Liver (tissue), 9 donors: ENCODE data around the gene STK40. TPM values are rescaled to one million over a fixed set of nuclear protein-coding genes. Genes with fewer than 3 reads are reported as not detected.

Source experiments
- DNase-seq: peaks from one replicate; pipeline ENCODE4 v3.0.0-alpha.2; 2017; ENCODE audit warnings: low spot score
- H3K27ac ChIP-seq, 2 donors: one replicate each; pipeline ENCODE4 v1.7.0; 2013; ENCODE audit warnings: inconsistent platforms in 2 of 2, low read length in 2 of 2, control low read depth in 1 of 2, low read depth in 1 of 2, mild to moderate bottlenecking in 1 of 2
- H3K27me3 ChIP-seq, 4 donors: one replicate each; pipeline versions ENCODE4 v1.6.1 to v1.7.0; 2013; ENCODE audit warnings: low read length in 3 of 4, inconsistent platforms in 1 of 4, mild to moderate bottlenecking in 1 of 4, moderate library complexity in 1 of 4; ENCODE audit not compliant: control insufficient read depth in 4 of 4, insufficient read depth in 4 of 4
- H3K36me3 ChIP-seq, 4 donors: one replicate each; pipeline versions ENCODE4 v1.6.1 to v1.7.0; 2013; ENCODE audit warnings: low read length in 3 of 4, mild to moderate bottlenecking in 3 of 4, low read depth in 1 of 4, moderate library complexity in 1 of 4; ENCODE audit not compliant: control insufficient read depth in 4 of 4, insufficient read depth in 3 of 4
- H3K4me1 ChIP-seq, 4 donors: one replicate each; pipeline versions ENCODE4 v1.6.1 to v1.7.0; 2013; ENCODE audit warnings: low read length in 3 of 4, mild to moderate bottlenecking in 3 of 4, moderate library complexity in 1 of 4; ENCODE audit not compliant: control insufficient read depth in 4 of 4, insufficient read depth in 4 of 4
- H3K4me3 ChIP-seq, 3 donors: one replicate each; pipeline versions ENCODE4 v1.6.1 to v1.7.0; 2013; ENCODE audit warnings: low read length in 3 of 3, control low read depth in 1 of 3, low read depth in 1 of 3, mild to moderate bottlenecking in 1 of 3
- H3K9ac ChIP-seq, 2 donors: one replicate each; pipeline ENCODE4 v1.7.0; 2013; ENCODE audit warnings: low read length in 2 of 2, mild to moderate bottlenecking in 2 of 2, moderate library complexity in 2 of 2, control low read depth in 1 of 2, low read depth in 1 of 2
- H3K9me3 ChIP-seq, 4 donors: one replicate each; pipeline versions ENCODE4 v1.6.1 to v1.7.0; 2013; ENCODE audit warnings: low read length in 3 of 4; ENCODE audit not compliant: control insufficient read depth in 4 of 4
- ATF3 ChIP-seq: IDR thresholded peaks from 2 replicates; pipeline ENCODE4 v1.6.1; 2016; ENCODE audit warnings: antibody characterized with exemption
- CTCF ChIP-seq: fragments of 150-350 bp; IDR thresholded peaks from 2 replicates; pipeline ENCODE4 v1.5.1; 2017; ENCODE audit warnings: improper control_type of control experiment, low read depth, low read length; ENCODE audit not compliant: missing input control
- EGR1 ChIP-seq, 2 donors: IDR thresholded peaks; 2 replicates each; pipeline ENCODE4 v1.6.1; 2016 to 2018; ENCODE audit warnings: antibody characterized with exemption in 2 of 2, low read depth in 2 of 2
- FOXA1 ChIP-seq: IDR thresholded peaks from 2 replicates; pipeline ENCODE4 v1.6.1; 2016; ENCODE audit warnings: antibody characterized with exemption
- FOXA2 ChIP-seq: IDR thresholded peaks from 2 replicates; pipeline ENCODE4 v1.6.1; 2016; ENCODE audit warnings: antibody characterized with exemption
- GABPA ChIP-seq, 2 donors: IDR thresholded peaks in 1 of 2; conservative IDR thresholded peaks in 1 of 2; 2 replicates each; pipeline ENCODE4 v1.6.1; 2016; ENCODE audit warnings: antibody characterized with exemption in 2 of 2, mild to moderate bottlenecking in 1 of 2, moderate library complexity in 1 of 2
- HNF4A ChIP-seq, 2 donors: conservative IDR thresholded peaks; 2 replicates each; pipeline ENCODE4 v1.6.1; 2016; ENCODE audit warnings: antibody characterized with exemption in 2 of 2, mild to moderate bottlenecking in 2 of 2
- HNF4G ChIP-seq: IDR thresholded peaks from 2 replicates; pipeline ENCODE4 v1.6.1; 2016; ENCODE audit warnings: antibody characterized with exemption
- JUND ChIP-seq, 2 donors: IDR thresholded peaks; 2 replicates each; pipeline ENCODE4 v1.6.1; 2016; ENCODE audit warnings: antibody characterized with exemption in 2 of 2
- MAX ChIP-seq: IDR thresholded peaks from 2 replicates; pipeline ENCODE4 v1.6.1; 2016; ENCODE audit warnings: antibody characterized with exemption
- NR2F2 ChIP-seq: IDR thresholded peaks from 2 replicates; pipeline ENCODE4 v1.6.1; 2016; ENCODE audit warnings: antibody characterized with exemption
- REST ChIP-seq: IDR thresholded peaks from 2 replicates; pipeline ENCODE4 v1.6.1; 2016; ENCODE audit warnings: antibody characterized with exemption, mild to moderate bottlenecking
- TAF1 ChIP-seq: conservative IDR thresholded peaks from 2 replicates; pipeline ENCODE4 v1.6.1; 2016; ENCODE audit warnings: antibody characterized with exemption, mild to moderate bottlenecking
- YY1 ChIP-seq: IDR thresholded peaks from 2 replicates; pipeline ENCODE4 v1.6.1; 2016; ENCODE audit warnings: antibody characterized with exemption, mild to moderate bottlenecking
- ZBTB33 ChIP-seq: IDR thresholded peaks from 2 replicates; pipeline ENCODE4 v1.6.1; 2016; ENCODE audit warnings: antibody characterized with exemption
- WGBS: extraction: QIAGEN DNeasy Blood & Tissue Kit; methylation state at CpG from one replicate; pipeline ENCODE4 v1.1.7; 2013; 5-methylcytosine and 5-hydroxymethylcytosine counted together
- polyA plus RNA-seq, 2 donors: library from polyadenylated mRNA; stranded (reverse) in 1 of 2; unstranded in 1 of 2; fragments of 200-250 nt in 1 of 2; fragments of >200 nt in 1 of 2; fragmentation: Nextera tagmentation in 1 of 2; extraction: Ambion mirVana in 1 of 2; gene quantifications; one replicate each; pipeline versions ENCODE4 v1.2.1 to v1.2.3, GENCODE V29; 2013 to 2015
- total RNA-seq, 2 donors: library from RNA; depleted of rRNA; stranded (reverse); fragments of >200 nt; gene quantifications; one replicate each; pipeline ENCODE4 v1.2.3, GENCODE V29; 2014
- donor health status: healthy.
- donor health status: healthy.
- donor health status: healthy.
- donor health status: healthy.
- donor health status: healthy.

Gene STK40
- total and polyA plus RNA-seq, 4 donors: 13.0 to 26.8 (median 21.9) TPM

DNA sequence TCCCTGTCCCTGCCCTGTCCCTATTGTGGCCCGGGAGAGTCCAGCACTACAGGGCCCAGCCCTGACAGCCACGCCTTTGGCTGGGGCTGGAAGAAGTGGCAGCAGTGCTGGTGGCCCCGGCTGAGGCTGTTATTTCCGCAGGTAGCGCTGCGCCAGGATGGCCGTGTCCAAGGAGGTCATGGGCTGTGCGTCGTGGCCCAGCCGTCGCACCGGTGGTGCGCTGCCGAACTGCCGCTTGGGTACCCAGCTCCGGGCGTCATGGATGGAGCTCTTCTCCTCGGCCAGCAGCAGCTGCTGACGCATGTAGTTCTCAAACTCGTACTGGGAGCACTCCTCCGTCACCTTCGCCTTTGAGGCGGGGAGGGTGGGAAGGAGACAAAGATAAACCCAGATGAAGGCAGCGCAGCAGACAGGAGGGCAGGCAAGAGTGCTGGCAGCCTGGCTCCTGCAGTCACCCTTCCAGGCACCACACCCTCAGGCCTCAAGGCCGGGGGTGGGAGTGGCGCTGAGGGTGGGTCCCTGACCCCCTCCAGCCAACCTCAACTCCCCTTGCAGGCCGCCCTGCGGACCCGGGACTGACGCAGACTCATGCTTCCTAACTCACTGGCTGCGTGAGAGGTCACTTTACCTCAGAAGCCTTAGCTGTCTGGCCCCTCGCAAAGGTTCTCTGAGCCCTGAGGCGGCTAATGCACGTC, 44.0 kb downstream of the STK40 start (continued):
- no peak for TF ChIP-seq ZBTB33

DNA sequence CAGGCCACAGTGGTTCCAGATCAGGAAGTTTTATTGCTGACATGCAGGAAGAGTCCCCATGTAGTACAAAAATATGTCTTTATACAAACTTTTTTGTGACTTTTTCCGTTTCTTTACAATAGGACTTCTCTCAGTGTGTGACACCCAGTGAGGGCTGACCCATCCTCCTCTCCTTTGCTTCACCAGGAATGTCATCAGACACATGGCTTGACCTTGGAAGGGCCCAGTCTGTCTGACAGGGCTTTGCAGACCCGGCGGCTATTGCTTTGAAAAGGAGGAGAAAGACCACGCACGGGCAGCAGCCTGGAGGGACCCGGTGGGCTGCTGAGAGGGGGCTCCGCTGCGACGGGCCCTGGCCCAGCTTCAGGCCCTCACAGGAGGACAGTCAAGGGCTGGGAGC, 46.1 kb downstream of the STK40 start:
- H3K9ac ChIP-seq: no peak overlapping the region
- H3K27ac ChIP-seq: no peak overlapping the region
- H3K4me3 ChIP-seq: no peak overlapping the region
- DNase-seq: no peak
- H3K36me3 ChIP-seq: peaks cover 3 to 40% (median 8%) of the 10 kb centered on the region in 4 donors
- H3K4me1 ChIP-seq: peaks cover 0 to 2% (median under 1%) of the 10 kb centered on the region in 4 donors
- TF ChIP-seq HNF4G: no peak
- TF ChIP-seq REST: no peak
- no peak for TF ChIP-seq HNF4A (conservative IDR thresholded peaks at IDR 0.05)
- TF ChIP-seq TAF1: no peak
- no peak for TF ChIP-seq FOXA2
- no peak for TF ChIP-seq CTCF
- TF ChIP-seq GABPA (IDR thresholded peaks at IDR 0.05 in 1 of 2, conservative IDR thresholded peaks at IDR 0.05 in 1 of 2): no peak
- TF ChIP-seq ZBTB33: no peak
- no peak for TF ChIP-seq ATF3
- no peak for TF ChIP-seq EGR1 (IDR thresholded peaks at IDR 0.05; ENCODE audit: low read depth in 2 of 2)
- TF ChIP-seq NR2F2: no peak
- no peak for TF ChIP-seq JUND (IDR thresholded peaks at IDR 0.05)
- no peak for TF ChIP-seq FOXA1
- TF ChIP-seq MAX: no peak
- no peak for TF ChIP-seq YY1
- H3K9me3 ChIP-seq: no peaks in the 10 kb centered on the region
- 84% methylated on average over 9 of the region's 9 CpGs for WGBS
- no peaks in the 10 kb centered on the region for H3K27me3 ChIP-seq
